ENCODE measurements around the gene JPT1.
A peak's percentile ranks its signal among the peaks of the same experiment; 100 is the strongest.

The JPT1 gene

GRCh38 chr17:75126954-75127353 is 27.4 kb downstream of the JPT1 start:
- H3K4me3 ChIP-seq (replicated peaks; ENCODE audit: insufficient read depth, low read length) = no peak overlapping the region
- no peak overlapping the region for H3K27ac ChIP-seq (replicated peaks)
- TF ChIP-seq POLR2AphosphoS5 (IDR thresholded peaks at IDR 0.05; ENCODE audit: low read depth) (no peak), REST (IDR thresholded peaks at IDR 0.05; ENCODE audit: insufficient replicate concordance, low read depth) (no peak), CTCF (IDR thresholded peaks at IDR 0.05; ENCODE audit: insufficient read depth, low read length) (no peak), GABPA (IDR thresholded peaks at IDR 0.05; ENCODE audit: low read depth) (no peak), SPI1 (IDR thresholded peaks at IDR 0.05; ENCODE audit: borderline replicate concordance, low read depth) (no peak)
- no peak for DNase-seq (ENCODE audit: low read depth in 1 of 2, low spot score in 1 of 2)
- H3K27me3 ChIP-seq (ENCODE audit: insufficient read depth, poor library complexity, severe bottlenecking) = no peaks in the 10 kb centered on the region

GRCh38 chr17:75125984-75126383 is 28.3 kb downstream of the JPT1 start:
- H3K27ac ChIP-seq (replicated peaks) = peak overlapping the region; percentile 23; the same call in 1 of the 2 replicates
- H3K4me3 ChIP-seq (replicated peaks; ENCODE audit: insufficient read depth, low read length) = no peak overlapping the region
- H3K27me3 ChIP-seq (ENCODE audit: insufficient read depth, poor library complexity, severe bottlenecking) = no peaks in the 10 kb centered on the region
- DNase-seq (ENCODE audit: low read depth in 1 of 2, low spot score in 1 of 2) = peak in 1 of 2 experiments; percentile 52
- TF ChIP-seq POLR2AphosphoS5 (IDR thresholded peaks at IDR 0.05; ENCODE audit: low read depth) (no peak), REST (IDR thresholded peaks at IDR 0.05; ENCODE audit: insufficient replicate concordance, low read depth) (no peak)

GRCh38 chr17:75124819-75125162 is 29.5 kb downstream of the JPT1 start:
- H3K4me3 ChIP-seq (replicated peaks; ENCODE audit: insufficient read depth, low read length) = no peak overlapping the region
- DNase-seq (ENCODE audit: low read depth in 1 of 2, low spot score in 1 of 2) = no peak
- no peaks in the 10 kb centered on the region for H3K27me3 ChIP-seq (ENCODE audit: insufficient read depth, poor library complexity, severe bottlenecking)
- peak overlapping the region; percentile 38 for H3K27ac ChIP-seq (replicated peaks)
- TF ChIP-seq REST (IDR thresholded peaks at IDR 0.05; ENCODE audit: insufficient replicate concordance, low read depth) (no peak), GABPA (IDR thresholded peaks at IDR 0.05; ENCODE audit: low read depth) (no peak), SPI1 (IDR thresholded peaks at IDR 0.05; ENCODE audit: borderline replicate concordance, low read depth) (no peak), CTCF (IDR thresholded peaks at IDR 0.05; ENCODE audit: insufficient read depth, low read length) (no peak), POLR2AphosphoS5 (IDR thresholded peaks at IDR 0.05; ENCODE audit: low read depth) (no peak)
